T-helper 17 cell (primary cell): ENCODE results near the gene REXO4. TPM values are rescaled to one million over a fixed set of nuclear protein-coding genes. Genes with fewer than 3 reads are reported as not detected.

Source experiments
- ATAC-seq: fragments of 150-1000 bp; cut with Tn5 transposase; 2 replicates; pipeline ENCODE4 v1.10.0; 2021; ENCODE audit warnings: mild to moderate bottlenecking, moderate library complexity
- DNase-seq, 3 donors: peaks; one replicate each; pipeline versions ENCODE4 v3.0.0 to v3.0.0-alpha.2; 2020 to 2021
- H3K9me3 ChIP-seq: one replicate; pipeline ENCODE4 v1.7.0; 2013; ENCODE audit warnings: low read length, mild to moderate bottlenecking; ENCODE audit not compliant: control insufficient read depth, poor library complexity, severe bottlenecking
- H3K27ac Mint-ChIP-seq: one replicate; pipeline ENCODE4 v1.8.0; 2022; ENCODE audit warnings: mild to moderate bottlenecking, moderate library complexity, mixed read lengths
- H3K27me3 Mint-ChIP-seq: one replicate; pipeline ENCODE4 v1.8.0; 2022; ENCODE audit warnings: mixed read lengths
- H3K36me3 Mint-ChIP-seq: one replicate; pipeline ENCODE4 v1.8.0; 2022; ENCODE audit warnings: low read depth, mixed read lengths
- H3K4me1 Mint-ChIP-seq: one replicate; pipeline ENCODE4 v1.8.0; 2022; ENCODE audit warnings: mild to moderate bottlenecking, mixed read lengths
- H3K4me3 Mint-ChIP-seq: one replicate; pipeline ENCODE4 v1.8.0; 2022; ENCODE audit warnings: mild to moderate bottlenecking, moderate library complexity, mixed read lengths
- total RNA-seq, 4 donors: library from RNA in 2 of 4; stranded (reverse) in 2 of 4; gene quantifications; one replicate each; pipeline ENCODE4 v1.2.3 and lab custom pipeline; 2022 to 2026

REXO4 gene
- total RNA-seq, 2 donors from 2014 or later: 17.0 to 23.4 TPM

DNA sequence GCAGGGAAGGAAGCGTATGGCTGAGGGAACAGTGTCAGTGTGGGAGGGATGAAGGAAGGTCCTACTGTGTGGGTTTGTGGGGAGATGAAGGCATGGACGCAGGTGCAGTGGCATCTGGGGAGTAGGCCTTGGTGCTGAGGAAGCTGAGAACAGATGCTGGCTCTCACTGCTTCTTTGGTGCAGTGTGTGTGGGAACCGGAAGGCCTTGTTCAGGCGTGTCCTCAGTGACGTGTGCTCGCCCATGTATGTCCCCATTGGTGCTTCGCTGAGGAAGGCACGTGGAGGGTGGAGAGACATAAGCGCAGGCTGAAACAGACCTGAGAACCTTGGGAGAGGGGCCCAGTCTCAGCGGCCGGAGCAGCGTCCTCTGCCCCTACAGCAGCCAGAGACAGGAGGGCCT is 23.1 kb upstream of the REXO4 start:
- Mint-ChIP-seq H3K4me3 (no peak overlapping the region), H3K27me3 (peaks cover 7% of the 10 kb centered on the region), H3K27ac (no peak overlapping the region), H3K4me1 (no peaks in the 10 kb centered on the region), H3K36me3 (no peaks in the 10 kb centered on the region)
- H3K9me3 ChIP-seq: no peaks in the 10 kb centered on the region
- DNase-seq (no peak), ATAC-seq (peak; percentile 85)

DNA sequence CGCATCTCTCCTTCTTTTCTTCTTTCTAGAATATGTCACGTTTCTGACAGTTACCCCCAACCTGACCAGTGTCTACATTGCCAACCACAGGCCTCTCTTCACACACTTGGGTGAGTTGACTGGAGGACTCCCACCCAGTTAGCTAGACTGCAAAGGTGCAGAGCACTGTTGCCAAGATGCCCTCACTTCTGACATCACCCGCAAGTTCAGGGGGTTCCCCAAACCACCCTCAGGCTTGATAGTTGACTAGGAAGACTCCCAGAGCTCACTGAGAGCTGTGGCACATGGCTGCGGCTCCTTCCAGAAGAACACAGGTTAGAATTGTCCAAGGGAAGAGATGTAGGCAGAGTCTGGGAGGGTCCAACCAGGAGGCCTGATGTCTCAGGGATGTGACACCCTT is 21.5 kb upstream of the REXO4 start:
- Mint-ChIP-seq H3K27me3 (no peaks in the 10 kb centered on the region), H3K36me3 (no peaks in the 10 kb centered on the region), H3K4me3 (no peak overlapping the region), H3K4me1 (no peaks in the 10 kb centered on the region), H3K27ac (no peak overlapping the region)
- DNase-seq: no peak
- no peaks in the 10 kb centered on the region for H3K9me3 ChIP-seq
- ATAC-seq: no peak

DNA sequence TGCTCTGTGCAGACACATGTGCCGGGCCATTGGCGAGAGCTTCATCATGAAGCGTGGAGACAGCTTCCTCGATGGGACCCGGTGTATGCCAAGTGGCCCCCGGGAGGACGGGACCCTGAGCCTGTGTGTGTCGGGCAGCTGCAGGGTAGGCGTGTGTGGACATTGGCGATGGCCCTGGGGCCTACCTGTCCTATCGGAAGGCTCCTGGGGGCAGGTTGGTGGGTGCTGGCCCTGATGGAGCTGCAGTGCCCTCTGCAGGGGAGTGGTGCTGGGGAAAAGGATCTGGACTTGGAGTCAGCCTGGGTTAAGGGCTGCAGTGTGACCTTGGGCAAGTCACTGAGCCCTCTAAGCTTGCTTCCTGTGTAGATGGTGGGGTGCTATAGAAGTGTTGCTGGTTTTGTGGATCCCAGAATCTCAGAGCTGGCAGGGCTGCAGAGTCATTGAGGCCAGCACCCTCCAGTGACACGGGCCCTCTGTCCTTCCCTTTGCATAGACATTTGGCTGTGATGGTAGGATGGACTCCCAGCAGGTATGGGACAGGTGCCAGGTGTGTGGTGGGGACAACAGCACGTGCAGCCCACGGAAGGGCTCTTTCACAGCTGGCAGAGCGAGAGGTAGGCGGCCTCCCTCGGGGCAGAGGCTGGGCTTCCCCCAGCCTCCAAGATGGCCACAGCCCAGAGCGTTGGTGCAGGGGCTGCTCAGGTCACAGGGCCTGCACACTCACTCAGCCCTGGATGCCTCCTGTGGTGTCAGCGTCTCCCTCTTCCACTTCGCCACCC is 20.1 kb upstream of the REXO4 start:
- Mint-ChIP-seq H3K4me3 (no peak overlapping the region), H3K36me3 (no peaks in the 10 kb centered on the region), H3K4me1 (no peaks in the 10 kb centered on the region), H3K27me3 (no peaks in the 10 kb centered on the region), H3K27ac (no peak overlapping the region)
- H3K9me3 ChIP-seq: no peaks in the 10 kb centered on the region
- no peak for ATAC-seq
- no peak for DNase-seq

- ATAC-seq: no peak
- Mint-ChIP-seq H3K27ac (no peak overlapping the region), H3K27me3 (no peaks in the 10 kb centered on the region), H3K36me3 (no peaks in the 10 kb centered on the region), H3K4me1 (peaks cover 2% of the 10 kb centered on the region), H3K4me3 (no peak overlapping the region)
- DNase-seq: no peak
- no peaks in the 10 kb centered on the region for H3K9me3 ChIP-seq
Measured at GRCh38 chr9:133436681-133437080, 18.9 kb upstream of the REXO4 start.

- Mint-ChIP-seq H3K36me3 (no peaks in the 10 kb centered on the region), H3K27ac (no peak overlapping the region), H3K27me3 (no peaks in the 10 kb centered on the region), H3K4me1 (peaks cover 2% of the 10 kb centered on the region), H3K4me3 (no peak overlapping the region)
- H3K9me3 ChIP-seq: no peaks in the 10 kb centered on the region
- no peak for ATAC-seq
- DNase-seq: no peak
Measured at GRCh38 chr9:133433351-133433843, 15.6 kb upstream of the REXO4 start.

DNA sequence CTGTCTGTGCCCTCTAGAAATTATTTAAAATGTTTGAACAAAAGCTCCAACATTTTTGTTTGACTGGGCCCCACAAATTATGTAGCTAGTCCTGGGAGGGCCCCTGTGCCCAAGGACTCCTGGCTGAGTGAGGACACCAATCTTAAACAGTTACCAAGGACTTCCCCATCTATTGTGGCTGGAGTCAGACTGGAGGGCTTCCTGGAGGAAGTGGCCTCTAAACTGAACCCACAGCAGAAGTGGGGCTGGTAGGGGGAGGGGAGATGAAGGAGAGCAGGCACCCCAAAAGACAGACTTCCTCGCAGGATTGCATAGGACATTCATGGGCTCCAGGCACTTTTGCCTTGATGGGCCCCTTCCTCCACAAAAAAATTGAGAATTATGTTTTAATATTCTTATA is 12.4 kb upstream of the REXO4 start:
- no peak for ATAC-seq
- no peak overlapping the region for H3K27ac Mint-ChIP-seq
- H3K36me3 Mint-ChIP-seq: no peaks in the 10 kb centered on the region
- no peak overlapping the region for H3K4me3 Mint-ChIP-seq
- H3K9me3 ChIP-seq: no peaks in the 10 kb centered on the region
- peaks cover 5% of the 10 kb centered on the region for H3K4me1 Mint-ChIP-seq
- DNase-seq: no peak
- peaks cover 24% of the 10 kb centered on the region for H3K27me3 Mint-ChIP-seq

DNA sequence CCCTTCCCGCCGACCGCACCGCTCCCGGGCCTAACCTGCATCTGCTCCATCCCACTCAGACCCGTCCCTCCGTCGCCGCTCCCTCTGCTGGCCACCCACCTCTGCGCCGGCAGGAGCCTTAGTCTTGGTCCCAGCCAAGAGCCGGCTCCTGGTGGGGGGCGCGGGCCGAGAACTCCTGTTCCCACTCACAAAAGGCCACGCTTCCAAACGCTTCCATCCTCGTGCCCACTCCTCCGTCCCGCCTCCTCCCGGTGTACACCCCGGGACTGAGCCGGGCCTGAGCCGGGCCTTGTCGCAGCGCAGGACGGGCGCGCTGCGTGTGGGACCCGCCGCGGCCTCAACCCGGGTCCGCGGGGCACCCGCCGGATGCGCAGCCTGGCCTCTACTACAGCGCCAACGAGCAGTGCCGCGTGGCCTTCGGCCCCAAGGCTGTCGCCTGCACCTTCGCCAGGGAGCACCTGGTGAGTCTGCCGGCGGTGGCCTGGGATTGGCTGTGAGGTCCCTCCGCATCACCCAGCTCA is 11.9 kb upstream of the REXO4 start:
- Mint-ChIP-seq H3K36me3 (no peaks in the 10 kb centered on the region), H3K4me1 (peaks cover 5% of the 10 kb centered on the region), H3K27ac (no peak overlapping the region), H3K27me3 (peaks cover 27% of the 10 kb centered on the region), H3K4me3 (peak overlapping the region; percentile 52)
- ATAC-seq: no peak
- no peaks in the 10 kb centered on the region for H3K9me3 ChIP-seq
- no peak for DNase-seq

DNA sequence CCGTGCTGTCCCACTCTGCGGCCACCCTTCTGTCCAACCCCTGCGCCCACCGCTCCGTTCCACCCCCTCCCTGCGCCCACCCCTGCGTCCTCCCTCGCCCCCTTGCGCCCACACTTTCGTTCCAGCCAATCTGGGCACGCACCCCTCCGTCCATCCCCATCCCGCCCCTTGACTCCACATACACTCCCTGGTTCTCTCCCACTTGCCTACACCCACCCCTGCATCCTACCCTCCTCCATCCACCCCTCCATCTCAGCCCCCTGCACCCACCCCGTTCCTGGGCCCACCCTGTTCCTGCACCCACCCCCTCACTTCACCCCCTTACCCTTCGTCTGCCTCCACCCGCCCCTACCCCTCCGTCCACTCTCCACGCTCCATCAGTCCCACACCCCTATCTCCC is 11.4 kb upstream of the REXO4 start:
- peaks cover 5% of the 10 kb centered on the region for H3K4me1 Mint-ChIP-seq
- H3K27ac Mint-ChIP-seq: no peak overlapping the region
- DNase-seq: no peak
- no peak for ATAC-seq
- peaks cover 31% of the 10 kb centered on the region for H3K27me3 Mint-ChIP-seq
- peak overlapping the region; percentile 52 for H3K4me3 Mint-ChIP-seq
- H3K9me3 ChIP-seq: no peaks in the 10 kb centered on the region
- H3K36me3 Mint-ChIP-seq: no peaks in the 10 kb centered on the region

DNA sequence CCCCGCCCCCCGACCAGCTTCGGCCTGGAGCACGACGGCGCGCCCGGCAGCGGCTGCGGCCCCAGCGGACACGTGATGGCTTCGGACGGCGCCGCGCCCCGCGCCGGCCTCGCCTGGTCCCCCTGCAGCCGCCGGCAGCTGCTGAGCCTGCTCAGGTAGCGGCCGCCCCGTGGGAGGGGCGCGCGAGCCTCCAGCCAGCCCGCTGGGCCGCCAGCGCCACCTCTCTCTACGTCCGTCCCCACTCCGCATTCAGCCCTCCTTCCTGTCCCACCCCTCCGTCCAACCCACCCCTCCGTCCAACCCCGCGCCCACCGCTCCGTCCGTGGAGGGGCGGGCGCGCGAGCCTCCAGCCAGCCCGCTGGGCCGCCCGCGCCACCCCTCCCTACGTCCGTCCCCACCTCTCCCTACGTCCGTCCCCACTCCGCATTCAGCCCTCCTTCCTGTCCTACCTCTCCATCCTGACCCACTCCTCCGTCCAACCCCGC is 10.8 kb upstream of the REXO4 start:
- Mint-ChIP-seq H3K36me3 (no peaks in the 10 kb centered on the region), H3K27me3 (peaks cover 31% of the 10 kb centered on the region), H3K27ac (no peak overlapping the region), H3K4me1 (peaks cover 5% of the 10 kb centered on the region), H3K4me3 (peak overlapping the region; percentile 50)
- ATAC-seq (no peak), DNase-seq (no peak)
- no peaks in the 10 kb centered on the region for H3K9me3 ChIP-seq

GRCh38 chr9:133427658-133428348 is 10.0 kb upstream of the REXO4 start:
- peaks cover 31% of the 10 kb centered on the region for H3K27me3 Mint-ChIP-seq
- H3K9me3 ChIP-seq: no peaks in the 10 kb centered on the region
- DNase-seq: no peak
- ATAC-seq: no peak
- peaks cover 4% of the 10 kb centered on the region for H3K4me1 Mint-ChIP-seq
- H3K4me3 Mint-ChIP-seq: peak overlapping the region; percentile 79
- no peaks in the 10 kb centered on the region for H3K36me3 Mint-ChIP-seq
- H3K27ac Mint-ChIP-seq: no peak overlapping the region

- peaks cover 31% of the 10 kb centered on the region for H3K27me3 Mint-ChIP-seq
- ATAC-seq (no peak), DNase-seq (no peak)
- no peaks in the 10 kb centered on the region for H3K36me3 Mint-ChIP-seq
- no peak overlapping the region for H3K4me3 Mint-ChIP-seq
- H3K27ac Mint-ChIP-seq: no peak overlapping the region
- no peaks in the 10 kb centered on the region for H3K9me3 ChIP-seq
- peaks cover 10% of the 10 kb centered on the region for H3K4me1 Mint-ChIP-seq
Measured at GRCh38 chr9:133426011-133426410, 8.2 kb upstream of the REXO4 start.

DNA sequence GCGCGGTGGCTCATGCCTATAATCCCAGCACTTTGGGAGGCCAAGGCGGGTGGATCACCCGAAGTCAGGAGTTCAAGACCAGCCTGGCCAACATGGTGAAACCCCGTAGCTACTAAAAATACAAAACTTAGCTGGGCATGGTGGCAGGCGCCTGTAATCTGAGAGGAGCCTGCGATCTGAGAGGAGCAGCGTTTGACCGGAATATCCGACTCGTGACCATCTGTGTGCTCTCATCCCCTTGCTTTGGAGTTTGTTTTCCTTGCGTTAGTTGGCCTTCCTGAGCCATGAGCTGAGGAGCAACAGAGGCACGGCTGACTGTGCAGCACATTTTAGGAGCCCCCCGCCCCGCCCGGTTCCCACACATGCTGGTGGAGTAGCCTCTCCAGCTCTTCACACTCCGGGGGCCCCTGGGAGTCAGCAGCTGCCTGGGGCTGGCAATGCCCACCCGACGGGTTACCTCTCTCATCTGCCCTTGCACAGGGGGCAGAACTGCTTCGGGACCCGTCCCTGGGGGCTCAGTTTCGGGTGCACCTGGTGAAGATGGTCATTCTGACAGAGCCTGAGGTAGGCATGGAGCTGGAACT is 7.3 kb upstream of the REXO4 start:
- no peaks in the 10 kb centered on the region for H3K36me3 Mint-ChIP-seq
- H3K9me3 ChIP-seq: no peaks in the 10 kb centered on the region
- H3K27me3 Mint-ChIP-seq: peaks cover 31% of the 10 kb centered on the region
- no peak for DNase-seq
- peaks cover 17% of the 10 kb centered on the region for H3K4me1 Mint-ChIP-seq
- no peak overlapping the region for H3K4me3 Mint-ChIP-seq
- ATAC-seq: no peak
- no peak overlapping the region for H3K27ac Mint-ChIP-seq

GRCh38 chr9:133424187-133424586 is 6.4 kb upstream of the REXO4 start:
- H3K36me3 Mint-ChIP-seq: no peaks in the 10 kb centered on the region
- no peak overlapping the region for H3K4me3 Mint-ChIP-seq
- peaks cover 31% of the 10 kb centered on the region for H3K27me3 Mint-ChIP-seq
- no peak overlapping the region for H3K27ac Mint-ChIP-seq
- H3K9me3 ChIP-seq: no peaks in the 10 kb centered on the region
- DNase-seq (no peak), ATAC-seq (no peak)
- H3K4me1 Mint-ChIP-seq: peaks cover 17% of the 10 kb centered on the region
